ENCODE results near the gene GNAL.

GNAL gene

DNA sequence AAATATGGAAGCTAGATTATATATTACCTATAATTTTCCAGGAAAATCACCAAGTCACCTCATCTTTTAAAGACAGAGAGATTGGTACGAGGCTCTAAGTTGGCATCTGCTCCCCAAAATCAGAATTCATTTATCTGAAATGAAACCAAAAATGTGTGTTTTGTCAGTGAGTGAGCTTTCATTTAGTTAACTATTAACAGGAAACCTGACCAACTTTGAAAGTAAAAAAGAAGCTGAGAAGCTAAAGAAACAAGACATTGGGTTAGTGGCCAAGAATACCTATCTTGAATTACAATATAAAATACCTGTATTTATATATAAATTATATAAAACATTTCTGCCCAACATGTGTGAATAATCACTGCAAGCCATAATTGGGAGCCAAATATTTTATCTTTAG is 217.1 kb downstream of the GNAL start:
- H3K4me3 ChIP-seq (ENCODE audit: low read depth, low read length): no peak overlapping the region
- H3K9ac ChIP-seq: no peak overlapping the region
- no peak overlapping the region for H2AFZ ChIP-seq
- no peaks in the 10 kb centered on the region for H3K27me3 ChIP-seq (ENCODE audit: control insufficient read depth, insufficient read depth, low read length)
- H3K4me1 ChIP-seq: peaks cover 7% of the 10 kb centered on the region
- no peak overlapping the region for H3K27ac ChIP-seq
- H3K36me3 ChIP-seq (ENCODE audit: control insufficient read depth, insufficient read depth, low read length): no peaks in the 10 kb centered on the region
- TF ChIP-seq, protein P1, sequence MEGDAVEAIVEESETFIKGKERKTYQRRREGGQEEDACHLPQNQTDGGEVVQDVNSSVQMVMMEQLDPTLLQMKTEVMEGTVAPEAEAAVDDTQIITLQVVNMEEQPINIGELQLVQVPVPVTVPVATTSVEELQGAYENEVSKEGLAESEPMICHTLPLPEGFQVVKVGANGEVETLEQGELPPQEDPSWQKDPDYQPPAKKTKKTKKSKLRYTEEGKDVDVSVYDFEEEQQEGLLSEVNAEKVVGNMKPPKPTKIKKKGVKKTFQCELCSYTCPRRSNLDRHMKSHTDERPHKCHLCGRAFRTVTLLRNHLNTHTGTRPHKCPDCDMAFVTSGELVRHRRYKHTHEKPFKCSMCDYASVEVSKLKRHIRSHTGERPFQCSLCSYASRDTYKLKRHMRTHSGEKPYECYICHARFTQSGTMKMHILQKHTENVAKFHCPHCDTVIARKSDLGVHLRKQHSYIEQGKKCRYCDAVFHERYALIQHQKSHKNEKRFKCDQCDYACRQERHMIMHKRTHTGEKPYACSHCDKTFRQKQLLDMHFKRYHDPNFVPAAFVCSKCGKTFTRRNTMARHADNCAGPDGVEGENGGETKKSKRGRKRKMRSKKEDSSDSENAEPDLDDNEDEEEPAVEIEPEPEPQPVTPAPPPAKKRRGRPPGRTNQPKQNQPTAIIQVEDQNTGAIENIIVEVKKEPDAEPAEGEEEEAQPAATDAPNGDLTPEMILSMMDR (IDR thresholded peaks at IDR 0.05): no peak
- H3K79me2 ChIP-seq: no peaks in the 10 kb centered on the region
- H3K4me2 ChIP-seq (ENCODE audit: low read length): no peak overlapping the region
- no peaks in the 10 kb centered on the region for H3K9me3 ChIP-seq (ENCODE audit: control insufficient read depth, low read length)

DNA sequence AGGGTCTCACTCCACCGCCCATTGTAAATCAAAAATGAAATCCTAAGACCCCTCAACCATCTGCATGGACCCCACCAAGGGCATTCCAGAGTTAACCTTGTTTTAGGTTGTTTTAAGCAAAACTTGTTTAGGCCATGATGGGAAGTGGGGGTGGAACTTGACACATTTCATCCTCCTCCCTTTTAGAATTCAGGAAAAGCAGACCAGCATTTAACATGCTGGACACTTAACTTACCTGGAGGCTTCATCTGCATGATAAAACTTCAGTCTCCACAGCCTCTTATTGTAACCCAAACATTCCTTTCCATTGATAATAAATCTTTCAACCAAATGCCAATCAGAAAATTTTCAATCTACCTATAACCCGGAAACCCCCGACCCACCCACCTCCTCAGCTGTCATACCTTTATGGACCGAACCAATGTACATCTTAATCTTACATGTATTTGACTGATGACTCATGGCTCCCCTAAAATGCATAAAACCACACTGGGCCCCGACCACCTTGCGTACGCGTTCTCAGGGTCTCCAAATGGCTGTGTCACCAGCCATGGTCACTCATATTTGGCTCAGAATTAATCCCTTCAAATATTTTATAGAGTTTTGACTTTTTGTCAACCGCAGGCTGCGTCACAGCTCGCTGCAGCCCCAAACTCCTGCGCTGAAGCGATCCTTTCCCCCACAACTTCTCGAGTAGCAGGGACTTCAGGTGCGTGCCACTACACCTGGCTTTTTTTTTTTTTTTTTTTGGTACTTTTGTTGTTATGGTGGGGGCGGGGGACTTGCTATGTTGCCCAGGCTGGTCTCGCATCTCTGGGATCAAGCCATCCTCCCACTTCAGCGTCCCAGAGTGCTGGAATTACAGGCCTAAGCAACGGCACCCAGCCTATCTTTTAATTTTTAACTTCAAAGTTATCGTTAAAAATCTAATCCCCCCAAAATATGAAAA is 218.1 kb downstream of the GNAL start:
- Histone ChIP-seq H3K4me2 (ENCODE audit: low read length) (peak overlapping the region; percentile 82), H3K27me3 (ENCODE audit: control insufficient read depth, insufficient read depth, low read length) (no peaks in the 10 kb centered on the region), H3K9me3 (ENCODE audit: control insufficient read depth, low read length) (no peaks in the 10 kb centered on the region), H3K4me1 (peaks cover 7% of the 10 kb centered on the region), H3K36me3 (ENCODE audit: control insufficient read depth, insufficient read depth, low read length) (no peaks in the 10 kb centered on the region), H3K4me3 (ENCODE audit: low read depth, low read length) (peak overlapping the region; percentile 76), H2AFZ (peak overlapping the region; percentile 99), H3K9ac (peak overlapping the region; percentile 98), H3K27ac (peak overlapping the region; percentile 100), H3K79me2 (no peaks in the 10 kb centered on the region)
- TF ChIP-seq, protein P1 (IDR thresholded peaks at IDR 0.05): no peak

DNA sequence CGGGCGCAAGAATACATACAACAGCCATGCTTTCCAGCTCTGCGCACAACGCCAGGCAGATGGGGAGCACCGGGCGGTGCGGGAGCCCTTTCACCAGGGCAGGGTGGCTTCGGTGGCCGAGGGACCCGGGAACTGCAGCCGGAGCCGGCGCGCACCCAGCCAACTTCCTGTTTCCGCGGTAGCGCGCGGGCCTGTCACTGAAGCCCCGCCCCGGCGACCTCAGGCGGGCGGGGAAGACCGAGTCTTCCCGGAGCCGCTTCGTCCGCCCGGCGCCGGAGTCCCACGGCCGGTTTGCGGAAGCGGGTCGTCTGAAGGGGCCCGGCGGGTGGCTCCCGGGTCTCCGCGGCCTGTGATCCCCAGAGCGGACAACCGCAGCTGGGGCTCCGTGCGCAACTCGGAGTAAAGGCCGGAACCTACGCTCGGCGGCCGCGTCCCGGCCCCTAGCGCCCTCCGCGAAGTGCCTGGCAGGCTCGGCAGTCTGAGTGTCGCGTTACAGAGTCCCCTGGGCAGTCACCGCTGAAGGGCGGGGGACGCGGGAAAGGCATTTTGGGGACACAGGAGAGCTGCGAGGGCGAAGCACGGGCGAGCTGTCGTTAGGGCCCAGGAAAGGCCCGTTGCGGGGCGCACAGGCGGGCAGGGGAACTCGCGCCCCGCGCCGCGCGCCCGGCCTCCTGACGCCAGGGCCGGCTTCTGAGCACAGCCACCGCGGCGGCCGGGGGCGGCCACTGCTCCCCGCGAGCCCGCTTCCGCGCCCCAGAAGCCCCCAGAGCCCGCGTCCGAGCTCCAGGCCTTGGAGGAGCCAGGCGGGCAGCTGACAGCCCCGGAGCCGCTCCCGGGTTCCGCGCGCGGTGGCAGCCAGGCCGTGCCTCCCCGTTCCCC is 219.4 kb downstream of the GNAL start, which contains the start of gene MPPE1:
Gene MPPE1 (minus strand): TSS at position 136 of the 879 bp plus-strand sequence. CDS start 11,053 bp downstream, outside the sequence.
- Histone ChIP-seq H2AFZ (peak within 1 kb of the TSS; percentile 99), H3K4me3 (ENCODE audit: low read depth, low read length) (peak within 1 kb of the TSS; percentile 76), H3K4me2 (ENCODE audit: low read length) (peak within 1 kb of the TSS; percentile 82), H3K9ac (peak within 1 kb of the TSS; percentile 98), H3K79me2 (no peaks in the 10 kb centered on the region), H3K27ac (peak within 1 kb of the TSS; percentile 100), H3K4me1 (peaks cover 7% of the 10 kb centered on the region), H3K27me3 (ENCODE audit: control insufficient read depth, insufficient read depth, low read length) (no peaks in the 10 kb centered on the region), H3K36me3 (ENCODE audit: control insufficient read depth, insufficient read depth, low read length) (no peaks in the 10 kb centered on the region), H3K9me3 (ENCODE audit: control insufficient read depth, low read length) (no peaks in the 10 kb centered on the region)
- TF ChIP-seq, protein P1 (IDR thresholded peaks at IDR 0.05): no peak

DNA sequence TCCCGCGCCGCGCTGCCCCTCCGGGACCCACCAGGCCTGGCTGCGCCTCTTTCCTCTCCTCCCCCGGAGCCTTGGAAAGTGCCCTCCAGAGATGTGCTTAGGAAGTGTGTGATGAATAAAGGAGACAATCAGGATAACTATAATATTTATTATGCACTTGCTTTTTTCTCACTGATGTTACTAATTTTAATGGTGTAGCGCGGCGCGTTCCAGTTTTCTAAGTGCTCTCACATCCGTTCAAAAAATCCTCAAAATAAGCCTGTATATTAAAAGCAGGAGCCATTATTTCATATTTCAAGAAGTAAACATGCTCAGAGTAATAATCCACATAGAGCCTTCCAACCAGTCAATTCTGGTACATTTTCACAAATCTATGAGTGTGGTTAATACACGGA is 220.0 kb downstream of the GNAL start:
- TF ChIP-seq, protein P1 (IDR thresholded peaks at IDR 0.05): no peak
- no peaks in the 10 kb centered on the region for H3K9me3 ChIP-seq (ENCODE audit: control insufficient read depth, low read length)
- peak overlapping the region; percentile 98 for H3K9ac ChIP-seq
- H3K27ac ChIP-seq: peak overlapping the region; percentile 100
- peak overlapping the region; percentile 82 for H3K4me2 ChIP-seq (ENCODE audit: low read length)
- peaks cover 7% of the 10 kb centered on the region for H3K4me1 ChIP-seq
- H3K79me2 ChIP-seq: no peaks in the 10 kb centered on the region
- no peaks in the 10 kb centered on the region for H3K36me3 ChIP-seq (ENCODE audit: control insufficient read depth, insufficient read depth, low read length)
- peak overlapping the region; percentile 99 for H2AFZ ChIP-seq
- H3K4me3 ChIP-seq (ENCODE audit: low read depth, low read length): peak overlapping the region; percentile 76
- H3K27me3 ChIP-seq (ENCODE audit: control insufficient read depth, insufficient read depth, low read length): no peaks in the 10 kb centered on the region
